HepG2 (cell line): ENCODE measurements around the gene FOXR1. TPM values are rescaled to one million over a fixed set of nuclear protein-coding genes. Genes with fewer than 3 reads are reported as not detected.

Experiments
- ARNT ChIP-seq: fragments of 450-650 bp; IDR thresholded peaks from 2 replicates; pipeline ENCODE4 v1.6.1; 2017
- ATF3 ChIP-seq: sonication (generic); formaldehyde crosslinking; IDR thresholded peaks from 2 replicates; pipeline ENCODE4 v1.4.0; 2020; ENCODE audit warnings: missing genetic modification reagents
- CBX5 ChIP-seq: sonication (generic); formaldehyde crosslinking; IDR thresholded peaks from 2 replicates; pipeline ENCODE4 v1.4.0; 2020; ENCODE audit warnings: missing genetic modification reagents, borderline replicate concordance
- GATA4 ChIP-seq: sonication (generic); IDR thresholded peaks from 2 replicates; pipeline ENCODE4 v1.6.1; 2016; ENCODE audit warnings: antibody characterized with exemption, low read depth, borderline replicate concordance
- HDAC6 ChIP-seq: fragments of 200-600 bp; sonication (generic); IDR thresholded peaks from 2 replicates; pipeline ENCODE4 v1.7.0; 2017; ENCODE audit warnings: mild to moderate bottlenecking, antibody characterized with exemption, low read length, low read depth
- HOXA9 ChIP-seq: sonication (generic); formaldehyde crosslinking; IDR thresholded peaks from 2 replicates; pipeline ENCODE4 v1.8.1; 2022; ENCODE audit warnings: missing genetic modification reagents, mild to moderate bottlenecking, moderate library complexity, borderline replicate concordance
- POGK ChIP-seq: sonication (generic); formaldehyde crosslinking; conservative IDR thresholded peaks from 2 replicates; pipeline ENCODE4 v1.8.0; 2022; ENCODE audit warnings: mild to moderate bottlenecking, moderate library complexity, missing genetic modification reagents
- POGZ ChIP-seq: sonication (generic); formaldehyde crosslinking; IDR thresholded peaks from 2 replicates; pipeline ENCODE4 v1.4.0; 2020; ENCODE audit warnings: mild to moderate bottlenecking, missing genetic modification reagents
- POLR2G ChIP-seq: fragments of 200-400 bp; formaldehyde crosslinking; IDR thresholded peaks from 2 replicates; pipeline ENCODE4 v1.6.1; 2018; ENCODE audit warnings: mild to moderate bottlenecking, low read depth, low read length, moderate library complexity
- RERE ChIP-seq: IDR thresholded peaks from 2 replicates; pipeline ENCODE4 v1.6.1; 2016; ENCODE audit warnings: low read depth, missing genetic modification reagents, missing compliant biosample characterization
- STAT5B ChIP-seq: sonication (generic); formaldehyde crosslinking; IDR thresholded peaks from 2 replicates; pipeline ENCODE4 v1.4.0; 2020; ENCODE audit warnings: missing genetic modification reagents
- STAT6 ChIP-seq: sonication (generic); formaldehyde crosslinking; IDR thresholded peaks from 2 replicates; pipeline ENCODE4 v1.4.0; 2020; ENCODE audit warnings: missing genetic modification reagents, mild to moderate bottlenecking, borderline replicate concordance
- TIGD3 ChIP-seq: sonication (generic); formaldehyde crosslinking; IDR thresholded peaks from 2 replicates; pipeline ENCODE4 v1.5.1; 2020; ENCODE audit warnings: mild to moderate bottlenecking, missing genetic modification reagents, borderline replicate concordance
- ZFP41 ChIP-seq: sonication (generic); formaldehyde crosslinking; IDR thresholded peaks from 2 replicates; pipeline ENCODE4 v1.4.0; 2020; ENCODE audit warnings: mild to moderate bottlenecking, missing genetic modification reagents, borderline replicate concordance
- ZNF24 ChIP-seq: fragments of 450-650 bp; IDR thresholded peaks from 2 replicates; pipeline ENCODE4 v1.6.1; 2017; ENCODE audit warnings: antibody characterized with exemption, mild to moderate bottlenecking
- ZNF296 ChIP-seq: sonication (generic); formaldehyde crosslinking; conservative IDR thresholded peaks from 2 replicates; pipeline ENCODE4 v1.5.0; 2020; ENCODE audit warnings: mild to moderate bottlenecking, missing genetic modification reagents
- ZNF44 ChIP-seq: sonication (generic); formaldehyde crosslinking; IDR thresholded peaks from 2 replicates; pipeline ENCODE4 v1.5.1; 2020; ENCODE audit warnings: mild to moderate bottlenecking, missing genetic modification reagents
- ZSCAN12 ChIP-seq: sonication (generic); formaldehyde crosslinking; IDR thresholded peaks from 2 replicates; pipeline ENCODE4 v1.9.0; 2021; ENCODE audit warnings: mild to moderate bottlenecking, missing genetic modification reagents
- polyA plus RNA-seq, 8 experiments: library from polyadenylated mRNA; depleted of rRNA in 3 of 8; stranded (reverse) in 7 of 8; unstranded in 1 of 8; fragments of >200 nt; fragmentation: Illumina TruSeq in 4 of 8; extraction: Trizol in 4 of 8; gene quantifications; 2 replicates each; pipeline versions ENCODE4 v1.2.1 to v1.2.3, GENCODE V29; 2011 to 2016; ENCODE audit warnings: low read depth in 4 of 8, missing spikeins in 1 of 8, mixed read lengths in 1 of 8; ENCODE audit not compliant: insufficient read depth in 1 of 8
- total RNA-seq, 5 experiments: library from RNA; depleted of rRNA; stranded (reverse); fragments of >200 nt; fragmentation: Illumina TruSeq; extraction: Trizol; gene quantifications; 2 replicates each; pipeline ENCODE4 v1.2.3, GENCODE V29; 2016; ENCODE audit warnings: low read depth in 1 of 5

The FOXR1 gene
- total and polyA plus RNA-seq, 2 of the 13 experiments (the other 11 are each of a cell fraction or from before 2014, with no cell fraction given), result not detected

GRCh38 chr11:119029340-119030028 is 57.9 kb downstream of the FOXR1 start (continued):
- TF ChIP-seq STAT5B (CRISPR knock-in tag) (no peak), POLR2G (peak; percentile 82), ZFP41 (CRISPR knock-in tag) (no peak), POGZ (CRISPR knock-in tag) (no peak), STAT6 (CRISPR knock-in tag) (no peak), ARNT (no peak), HDAC6 (no peak), ZSCAN12 (CRISPR knock-in tag) (no peak), ZNF24 (no peak), CBX5 (CRISPR knock-in tag) (no peak), ATF3 (CRISPR knock-in tag) (no peak), TIGD3 (CRISPR knock-in tag) (no peak), GATA4 (no peak), POGK (CRISPR knock-in tag) (peak; percentile 30; the same call in 1 of the 2 replicates), RERE (CRISPR knock-in tag) (0 out of 2 replicates have a peak, but pooled peaks have one; percentile 37), ZNF44 (CRISPR knock-in tag) (no peak), HOXA9 (CRISPR knock-in tag) (no peak), ZNF296 (no peak)
